Stimulated activated CD4-positive, alpha-beta T cell treated with anti-CD3 and anti-CD28 coated beads, Interleukin-1b, Interleukin-23, amount 100 ng/mL, for 4 hours (primary cell): ENCODE measurements around the gene NRBF2.
"Not testable (repeated sequence)": the region's sequence is repeated elsewhere in the genome, so short reads cannot be mapped to it uniquely, and the experiment has no call there.

Source experiments
- DNase-seq, 2 donors: peaks; one replicate each; pipeline ENCODE4 v3.0.0-alpha.2; 2020; ENCODE audit warnings: low read depth in 2 of 2

Gene NRBF2

GRCh38 chr10:63133056-63133820 lies at the start of gene NRBF2:
Gene NRBF2, plus strand, starts transcription at chr10:63133328. Its CDS starts 143 bp downstream, at chr10:63133471.
- DNase-seq, result peak; percentile 94 to 95

DNA sequence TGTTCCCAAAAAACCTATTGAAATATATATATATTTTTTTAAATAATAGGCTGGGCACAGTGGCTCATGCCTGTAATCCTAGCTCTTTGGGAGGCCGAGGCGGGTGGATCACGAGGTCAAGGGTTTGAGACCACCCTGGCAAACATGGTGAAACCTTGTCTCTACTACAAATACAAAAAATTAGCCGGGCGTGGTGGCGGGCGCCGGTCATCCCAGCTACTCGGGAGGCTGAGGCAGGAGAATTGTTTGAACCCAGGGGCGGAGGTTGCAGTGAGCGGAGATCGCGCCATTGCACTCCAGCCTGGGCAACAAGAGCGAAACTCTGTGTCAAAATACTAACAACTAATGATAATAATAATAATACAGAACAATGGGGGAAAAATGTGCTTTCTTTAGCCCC lies 49.7 kb upstream of the NRBF2 start:
- DNase-seq, result not testable (repeated sequence)

DNA sequence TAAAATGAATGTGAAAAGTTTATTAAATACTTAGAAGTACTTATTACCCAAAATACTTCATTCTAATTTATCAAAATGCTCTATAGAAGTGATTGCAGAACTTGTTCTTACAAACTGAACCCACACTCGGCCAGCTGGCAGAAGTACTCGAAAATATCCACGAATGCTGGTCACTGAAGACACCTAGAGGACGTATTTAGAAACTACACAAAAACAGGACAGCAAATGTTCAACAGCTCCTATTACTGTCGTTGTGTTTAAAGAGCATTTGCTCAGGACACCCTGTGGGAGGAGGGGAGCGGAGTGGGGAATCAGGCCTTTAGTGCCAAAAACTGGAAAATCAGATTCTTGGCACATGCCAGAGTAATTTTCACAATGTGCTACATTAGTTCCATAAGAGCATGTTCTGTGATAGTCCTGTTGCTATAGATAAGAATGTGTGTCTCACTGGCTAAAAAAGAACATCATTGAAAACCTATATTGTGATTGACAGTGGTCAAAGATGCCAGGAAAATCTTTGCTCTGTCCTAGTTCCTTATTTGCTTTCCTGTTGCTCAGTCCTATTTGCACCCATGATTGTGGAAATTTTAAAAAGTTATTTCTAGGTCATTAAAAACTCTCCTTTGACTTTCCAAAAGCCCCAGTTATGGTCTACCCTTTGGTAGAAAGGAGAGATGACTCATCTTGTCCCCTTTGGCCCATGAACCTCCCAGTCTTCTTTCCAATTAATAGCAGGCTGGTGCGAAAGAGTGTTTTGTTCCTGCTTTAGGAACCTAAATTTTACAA lies 49.0 kb upstream of the NRBF2 start:
- peak; percentile 12 to 43 for DNase-seq

GRCh38 chr10:63084690-63085382 lies 48.3 kb upstream of the NRBF2 start:
- no peak for DNase-seq

DNA sequence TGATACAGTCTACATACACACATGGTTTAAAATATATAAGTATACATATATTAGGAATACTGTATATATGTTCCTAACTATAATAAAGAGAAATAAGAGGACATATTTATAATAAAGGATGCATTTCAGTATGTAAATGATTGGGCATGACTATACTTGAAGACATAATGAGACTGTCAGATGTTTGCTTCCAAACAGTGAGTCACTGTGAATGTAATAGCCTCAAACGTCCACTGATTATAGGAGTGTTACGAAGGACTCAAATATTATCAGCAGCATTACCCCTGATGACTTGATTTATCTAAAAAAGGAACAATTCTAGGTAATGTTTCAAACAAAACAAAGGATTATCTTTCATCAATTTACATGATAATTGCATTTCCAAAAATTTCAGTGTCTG lies 39.9 kb upstream of the NRBF2 start:
- DNase-seq, result no peak

DNA sequence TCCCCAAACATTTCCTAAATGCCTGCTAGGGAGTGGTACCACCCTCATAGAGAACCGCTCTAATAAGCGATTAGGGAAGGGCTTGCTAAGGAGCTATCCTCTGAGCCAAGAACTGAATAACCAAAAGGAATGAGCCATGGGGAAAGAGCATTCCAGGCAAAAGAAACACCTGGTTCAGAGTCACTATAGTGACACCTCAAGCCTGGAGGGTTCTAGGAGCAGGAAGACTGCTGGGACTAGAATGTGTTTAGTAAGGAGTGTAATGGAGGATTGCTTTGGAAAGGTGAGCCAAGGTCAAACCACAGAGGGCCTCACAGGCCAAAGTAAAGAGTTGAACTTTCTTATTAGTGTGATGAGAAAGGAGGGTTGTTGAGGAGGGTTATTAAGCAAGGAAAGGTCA lies 38.7 kb upstream of the NRBF2 start:
- DNase-seq, result no peak

- no peak for DNase-seq
Measured at GRCh38 chr10:63094881-63095280, 38.2 kb upstream of the NRBF2 start.

GRCh38 chr10:63099734-63100133 lies 33.4 kb upstream of the NRBF2 start:
- no peak for DNase-seq

DNA sequence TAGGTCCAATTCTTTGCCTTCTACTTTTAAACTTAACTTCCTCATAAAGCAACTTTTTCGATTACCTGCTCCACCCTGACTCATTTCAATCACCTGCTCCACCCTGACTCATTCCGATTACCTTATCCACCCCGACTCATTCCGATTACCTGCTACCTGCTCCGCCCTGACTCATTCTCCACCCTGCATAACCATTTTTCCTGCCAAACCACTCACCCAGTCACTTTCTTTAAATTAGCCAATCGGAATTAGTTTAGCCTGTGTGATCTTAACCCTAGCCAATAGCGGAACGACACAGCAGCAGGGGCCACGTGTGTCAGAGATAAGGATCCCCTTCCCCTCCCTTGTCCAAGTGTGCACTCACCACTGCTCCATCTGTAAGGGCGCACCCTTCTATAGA lies 32.0 kb upstream of the NRBF2 start:
- not testable (repeated sequence) for DNase-seq

DNA sequence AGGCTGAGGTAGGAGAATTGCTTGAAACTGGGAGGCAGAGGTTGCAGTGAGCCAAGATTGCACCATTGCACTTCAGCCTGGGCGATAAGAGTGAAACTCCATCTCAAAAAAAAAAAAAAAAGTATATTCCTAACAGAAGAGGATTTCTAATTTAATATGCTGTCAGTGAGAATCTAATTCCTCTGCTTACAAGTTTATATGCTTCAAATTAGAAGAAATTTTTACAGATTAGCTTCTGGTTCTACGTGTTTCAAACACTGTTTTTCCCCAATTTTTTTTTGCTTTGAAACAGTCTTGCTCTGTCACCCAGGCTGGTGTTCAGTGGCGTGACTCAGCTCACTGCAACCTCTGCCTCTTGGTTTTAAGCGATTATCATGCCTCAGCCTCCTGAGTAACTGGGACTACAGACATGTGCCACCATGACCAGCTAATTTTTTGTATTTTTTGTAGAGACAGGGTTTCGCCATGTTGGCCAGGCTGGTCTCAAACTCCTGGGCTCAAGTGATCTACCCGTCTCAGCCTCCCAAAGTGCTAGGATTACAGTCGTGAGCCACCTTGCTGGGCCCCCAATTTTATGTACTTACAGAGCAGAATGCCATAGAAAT lies 30.7 kb upstream of the NRBF2 start:
- not testable (repeated sequence) for DNase-seq

GRCh38 chr10:63103178-63103577 lies 29.9 kb upstream of the NRBF2 start:
- not testable (repeated sequence) for DNase-seq

- DNase-seq, result peak; percentile 7 to 12
Measured at GRCh38 chr10:63103971-63104409, 29.1 kb upstream of the NRBF2 start.

DNA sequence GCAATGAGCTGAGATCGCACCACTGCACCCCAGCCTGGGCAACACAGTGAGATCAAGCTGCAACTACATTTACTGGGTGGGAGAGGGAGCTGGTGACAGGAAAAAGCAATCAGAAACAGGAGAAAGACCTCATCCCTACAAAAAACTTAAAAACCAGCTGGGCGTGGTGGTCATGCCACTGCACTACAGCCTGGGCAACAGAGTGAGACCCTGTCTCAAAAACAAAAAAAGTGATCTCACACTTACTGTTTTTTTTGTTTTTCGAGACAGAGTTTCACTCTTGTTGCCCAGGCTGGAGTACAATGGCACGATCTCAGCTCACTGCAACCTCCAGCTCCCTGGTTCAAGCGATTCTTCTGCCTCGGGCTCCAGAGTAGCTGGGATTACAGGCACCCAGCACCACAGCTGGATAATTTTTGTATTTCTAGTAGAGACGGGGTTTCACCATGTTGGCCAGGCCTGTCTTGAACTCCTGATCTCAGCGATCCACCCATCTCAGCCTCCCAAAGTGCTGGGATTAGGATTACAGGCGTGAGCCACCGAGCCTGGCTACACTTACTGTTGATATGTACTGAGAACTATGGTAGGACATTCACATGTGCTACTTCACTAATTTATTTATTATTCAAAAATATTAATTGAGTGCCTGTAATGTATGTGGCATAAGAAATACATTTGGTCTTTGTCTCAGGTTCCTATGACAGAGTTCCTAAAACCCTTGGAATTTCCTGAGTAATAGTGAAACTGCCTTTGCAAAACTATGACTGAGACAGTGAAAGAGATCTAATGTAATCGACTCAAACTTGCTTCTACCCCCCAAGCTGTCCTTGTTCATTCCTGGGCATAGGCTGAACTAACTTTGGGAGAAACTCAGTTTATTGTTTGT lies 27.7 kb upstream of the NRBF2 start:
- no peak for DNase-seq

- DNase-seq, result no peak
Measured at GRCh38 chr10:63106111-63106755, 26.9 kb upstream of the NRBF2 start.

GRCh38 chr10:63107943-63108437 lies 25.1 kb upstream of the NRBF2 start:
- DNase-seq, result no peak

- no peak for DNase-seq
Measured at GRCh38 chr10:63110940-63111339, 22.2 kb upstream of the NRBF2 start.

GRCh38 chr10:63114031-63114814 lies 18.9 kb upstream of the NRBF2 start:
- DNase-seq, result no peak

GRCh38 chr10:63115732-63116383 lies 17.3 kb upstream of the NRBF2 start:
- no peak for DNase-seq
